HepG2 (cell line): ENCODE data around the gene SMIM24. TPM values are rescaled to one million over a fixed set of nuclear protein-coding genes. Genes with fewer than 3 reads are reported as not detected.

Experiments
- CHD2 ChIP-seq: IDR thresholded peaks from 2 replicates; pipeline ENCODE4 v1.6.1; 2011; ENCODE audit warnings: low read depth, low read length, improper control_type of control experiment
- ELF3 ChIP-seq: IDR thresholded peaks from 2 replicates; pipeline ENCODE4 v1.6.1; 2016; ENCODE audit warnings: missing genetic modification reagents, missing compliant biosample characterization
- HNRNPL ChIP-seq: fragments of 200-400 bp; formaldehyde crosslinking; IDR thresholded peaks from 2 replicates; pipeline ENCODE4 v1.6.1; 2017; ENCODE audit warnings: mild to moderate bottlenecking, low read depth, low read length
- KMT2B ChIP-seq: IDR thresholded peaks from 2 replicates; pipeline ENCODE4 v1.6.1; 2016; ENCODE audit warnings: missing genetic modification reagents, missing compliant biosample characterization
- MED1 ChIP-seq: sonication (generic); formaldehyde crosslinking; IDR thresholded peaks from 2 replicates; pipeline ENCODE4 v1.4.0; 2020; ENCODE audit warnings: missing genetic modification reagents
- RFX3 ChIP-seq: IDR thresholded peaks from 2 replicates; pipeline ENCODE4 v1.6.1; 2016; ENCODE audit warnings: missing biosample characterization, missing genetic modification reagents
- SMC3 ChIP-seq: IDR thresholded peaks from 2 replicates; pipeline ENCODE4 v1.6.1; 2011; ENCODE audit warnings: low read length, improper control_type of control experiment
- YY1 ChIP-seq: IDR thresholded peaks from 2 replicates; pipeline ENCODE4 v1.6.1; 2011; ENCODE audit warnings: low read length, low read depth, moderate library complexity, mild to moderate bottlenecking; ENCODE audit not compliant: insufficient read depth, insufficient replicate concordance
- ZBTB14 ChIP-seq: sonication (generic); formaldehyde crosslinking; IDR thresholded peaks from 2 replicates; pipeline ENCODE4 v1.4.0; 2020; ENCODE audit warnings: missing genetic modification reagents
- ZBTB33 ChIP-seq: sonication (generic); formaldehyde crosslinking; IDR thresholded peaks from 2 replicates; pipeline ENCODE4 v1.4.0; 2020; ENCODE audit warnings: missing genetic modification reagents
- ZNF18 ChIP-seq: sonication (generic); formaldehyde crosslinking; IDR thresholded peaks from 2 replicates; pipeline ENCODE4 v1.8.0; 2022; ENCODE audit warnings: mild to moderate bottlenecking, missing genetic modification reagents; ENCODE audit not compliant: insufficient replicate concordance
- ZNF782 ChIP-seq: sonication (generic); formaldehyde crosslinking; IDR thresholded peaks from 2 replicates; pipeline ENCODE4 v1.4.0; 2020; ENCODE audit warnings: missing genetic modification reagents, mild to moderate bottlenecking, borderline replicate concordance
- ZNF790 ChIP-seq: sonication (generic); formaldehyde crosslinking; IDR thresholded peaks from 2 replicates; pipeline ENCODE4 v1.8.0; 2022; ENCODE audit warnings: missing genetic modification reagents, mild to moderate bottlenecking, borderline replicate concordance
- ZNF879 ChIP-seq: sonication (generic); formaldehyde crosslinking; IDR thresholded peaks from 2 replicates; pipeline ENCODE4 v1.8.1; 2023; ENCODE audit warnings: missing genetic modification reagents
- ZUFSP ChIP-seq: sonication (generic); formaldehyde crosslinking; IDR thresholded peaks from 2 replicates; pipeline ENCODE4 v1.9.0; 2021; ENCODE audit warnings: missing genetic modification reagents, mild to moderate bottlenecking, borderline replicate concordance
- polyA plus RNA-seq, 8 experiments: library from polyadenylated mRNA; depleted of rRNA in 3 of 8; stranded (reverse) in 7 of 8; unstranded in 1 of 8; fragments of >200 nt; fragmentation: Illumina TruSeq in 4 of 8; extraction: Trizol in 4 of 8; gene quantifications; 2 replicates each; pipeline versions ENCODE4 v1.2.1 to v1.2.3, GENCODE V29; 2011 to 2016; ENCODE audit warnings: low read depth in 4 of 8, missing spikeins in 1 of 8, mixed read lengths in 1 of 8; ENCODE audit not compliant: insufficient read depth in 1 of 8
- total RNA-seq, 5 experiments: library from RNA; depleted of rRNA; stranded (reverse); fragments of >200 nt; fragmentation: Illumina TruSeq; extraction: Trizol; gene quantifications; 2 replicates each; pipeline ENCODE4 v1.2.3, GENCODE V29; 2016; ENCODE audit warnings: low read depth in 1 of 5
- TF ChIP-seq, protein P1 (sequence below): sonication (generic); formaldehyde crosslinking; IDR thresholded peaks from 2 replicates; pipeline ENCODE4 v1.5.0; 2020; ENCODE audit warnings: mild to moderate bottlenecking, low read depth, missing genetic modification reagents, borderline replicate concordance
- TF ChIP-seq, protein P2 (sequence below): sonication (generic); formaldehyde crosslinking; IDR thresholded peaks from 2 replicates; pipeline ENCODE4 v1.5.0; 2020; ENCODE audit warnings: mild to moderate bottlenecking, missing genetic modification reagents
- TF ChIP-seq, protein P3 (sequence below): sonication (generic); formaldehyde crosslinking; IDR thresholded peaks from 2 replicates; pipeline ENCODE4 v1.5.1; 2020; ENCODE audit warnings: mild to moderate bottlenecking, missing genetic modification reagents, borderline replicate concordance

SMIM24 gene
- total and polyA plus RNA-seq, 2 of the 13 experiments (the other 11 are each of a cell fraction or from before 2014, with no cell fraction given), result 11.2 to 70.6 TPM

- TF ChIP-seq, protein P1, sequence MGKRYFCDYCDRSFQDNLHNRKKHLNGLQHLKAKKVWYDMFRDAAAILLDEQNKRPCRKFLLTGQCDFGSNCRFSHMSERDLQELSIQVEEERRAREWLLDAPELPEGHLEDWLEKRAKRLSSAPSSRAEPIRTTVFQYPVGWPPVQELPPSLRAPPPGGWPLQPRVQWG, result no peak
- TF ChIP-seq ZNF18 (peak; percentile 38), YY1 (peak; percentile 73), ZBTB33 (CRISPR knock-in tag) (no peak), RFX3 (CRISPR knock-in tag) (no peak), ZNF782 (CRISPR knock-in tag) (no peak), ZUFSP (CRISPR knock-in tag) (no peak), ZNF790 (CRISPR knock-in tag) (no peak), ZNF879 (CRISPR knock-in tag) (no peak), HNRNPL (no peak), CHD2 (peak; percentile 89), MED1 (0 out of 2 replicates have a peak, but pooled peaks have one; percentile 13), KMT2B (CRISPR knock-in tag) (0 out of 2 replicates have a peak, but pooled peaks have one; percentile 12), SMC3 (no peak), ELF3 (CRISPR knock-in tag) (0 out of 2 replicates have a peak, but pooled peaks have one; percentile 18), ZBTB14 (CRISPR knock-in tag) (no peak; the same call in 1 of the 2 replicates)
- TF ChIP-seq, protein P2, sequence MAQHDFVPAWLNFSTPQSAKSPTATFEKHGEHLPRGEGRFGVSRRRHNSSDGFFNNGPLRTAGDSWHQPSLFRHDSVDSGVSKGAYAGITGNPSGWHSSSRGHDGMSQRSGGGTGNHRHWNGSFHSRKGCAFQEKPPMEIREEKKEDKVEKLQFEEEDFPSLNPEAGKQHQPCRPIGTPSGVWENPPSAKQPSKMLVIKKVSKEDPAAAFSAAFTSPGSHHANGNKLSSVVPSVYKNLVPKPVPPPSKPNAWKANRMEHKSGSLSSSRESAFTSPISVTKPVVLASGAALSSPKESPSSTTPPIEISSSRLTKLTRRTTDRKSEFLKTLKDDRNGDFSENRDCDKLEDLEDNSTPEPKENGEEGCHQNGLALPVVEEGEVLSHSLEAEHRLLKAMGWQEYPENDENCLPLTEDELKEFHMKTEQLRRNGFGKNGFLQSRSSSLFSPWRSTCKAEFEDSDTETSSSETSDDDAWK (CRISPR knock-in tag), result no peak
- TF ChIP-seq, protein P3, sequence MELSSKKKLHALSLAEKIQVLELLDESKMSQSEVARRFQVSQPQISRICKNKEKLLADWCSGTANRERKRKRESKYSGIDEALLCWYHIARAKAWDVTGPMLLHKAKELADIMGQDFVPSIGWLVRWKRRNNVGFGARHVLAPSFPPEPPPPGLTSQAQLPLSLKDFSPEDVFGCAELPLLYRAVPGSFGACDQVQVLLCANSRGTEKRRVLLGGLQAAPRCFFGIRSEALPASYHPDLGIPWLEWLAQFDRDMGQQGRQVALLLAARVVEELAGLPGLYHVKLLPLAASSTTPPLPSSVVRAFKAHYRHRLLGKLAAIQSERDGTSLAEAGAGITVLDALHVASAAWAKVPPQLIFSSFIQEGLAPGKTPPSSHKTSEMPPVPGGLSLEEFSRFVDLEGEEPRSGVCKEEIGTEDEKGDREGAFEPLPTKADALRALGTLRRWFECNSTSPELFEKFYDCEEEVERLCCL (CRISPR knock-in tag), result no peak
Measured at GRCh38 chr19:3434630-3435553, 45.4 kb downstream of the SMIM24 start (continued).
